ENCODE data around the gene OR2A7. TPM values are rescaled to one million over a fixed set of nuclear protein-coding genes. Genes with fewer than 3 reads are reported as not detected.
A peak's percentile ranks its signal among the peaks of the same experiment; 100 is the strongest.
"Not testable (repeated sequence)": the region's sequence is repeated elsewhere in the genome, so short reads cannot be mapped to it uniquely, and the experiment has no call there.

OR2A7 gene, protein sequence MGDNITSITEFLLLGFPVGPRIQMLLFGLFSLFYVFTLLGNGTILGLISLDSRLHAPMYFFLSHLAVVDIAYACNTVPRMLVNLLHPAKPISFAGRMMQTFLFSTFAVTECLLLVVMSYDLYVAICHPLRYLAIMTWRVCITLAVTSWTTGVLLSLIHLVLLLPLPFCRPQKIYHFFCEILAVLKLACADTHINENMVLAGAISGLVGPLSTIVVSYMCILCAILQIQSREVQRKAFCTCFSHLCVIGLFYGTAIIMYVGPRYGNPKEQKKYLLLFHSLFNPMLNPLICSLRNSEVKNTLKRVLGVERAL
- total RNA-seq (2014; rRNA removed; shearing (Covaris generic); ENCODE audit: low replicate concordance), result not detected in 2 replicates

DNA sequence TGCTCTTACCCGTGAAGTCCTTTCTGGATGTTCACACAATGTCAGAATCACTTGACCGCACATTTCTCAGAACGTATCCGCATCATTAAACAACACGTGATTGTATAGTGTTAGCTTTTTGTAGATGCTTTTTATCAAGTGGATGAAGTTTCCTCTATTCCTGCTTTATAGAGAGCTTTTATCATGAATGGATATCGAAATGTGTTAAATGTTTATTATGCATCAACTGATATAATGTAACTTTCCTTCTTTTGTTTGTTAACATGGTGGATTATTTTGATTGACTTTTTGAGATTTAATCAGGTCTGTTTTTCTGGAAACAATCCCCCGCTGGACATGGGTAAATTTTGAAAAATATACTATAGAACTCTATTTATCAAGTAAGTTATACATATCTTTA, at the start of gene OR2A7:
Gene OR2A7 (minus strand): TSS at position 101 of the 400 bp plus-strand sequence. CDS start 5,164 bp downstream, outside the sequence.
- not testable (repeated sequence) for H3K9me2 ChIP-seq (replicated peaks; ENCODE audit: insufficient read depth, low read length); H3K4me3 ChIP-seq (ENCODE audit: low read length); H3K36me3 ChIP-seq (ENCODE audit: insufficient read depth, low read length); H3K9me3 ChIP-seq (ENCODE audit: low read length); H3K79me2 ChIP-seq (ENCODE audit: low read length); H3K9ac ChIP-seq (ENCODE audit: low read length); DNase-seq; H3K4me2 ChIP-seq (ENCODE audit: low read depth, low read length, poor library complexity, severe bottlenecking); H3K4me1 ChIP-seq (ENCODE audit: low read length); H2AFZ ChIP-seq (ENCODE audit: low read length); H3K27ac ChIP-seq (ENCODE audit: low read length); H3K27me3 ChIP-seq (ENCODE audit: low read length); H4K20me1 ChIP-seq (ENCODE audit: insufficient read depth, low read depth, low read length)

DNA sequence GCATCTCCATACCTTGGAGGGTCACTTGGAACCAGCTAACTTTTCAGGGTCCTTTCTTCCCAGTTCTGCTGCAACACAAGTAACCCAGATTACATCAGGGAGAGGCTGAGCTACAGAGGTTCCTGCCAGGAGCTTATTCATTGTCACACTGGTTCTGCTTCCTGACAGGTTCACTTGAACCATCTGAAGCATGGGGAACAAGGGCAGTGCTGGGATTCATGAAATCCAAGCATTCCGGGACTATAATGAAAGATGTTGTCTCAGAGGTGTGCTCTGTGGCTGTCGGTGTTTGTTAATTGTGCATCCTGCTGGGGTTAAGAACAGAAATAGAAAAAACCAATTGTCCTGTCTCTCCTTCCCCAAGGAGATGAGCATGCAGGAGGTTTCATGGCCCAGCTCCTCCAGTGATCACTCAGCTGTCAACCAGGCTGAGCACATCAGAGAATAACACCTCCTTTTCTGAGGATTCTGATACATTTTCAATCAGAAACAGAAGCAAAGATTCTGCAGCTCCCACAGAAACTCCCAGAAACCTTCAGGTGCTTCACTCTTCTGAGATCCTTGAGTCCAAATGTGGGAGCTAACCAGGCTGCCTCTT, 47.4 kb upstream of the OR2A7 start, which contains the start of gene OR2A1:
Gene OR2A1 (plus strand): TSS at position 548 of the 598 bp plus-strand sequence. CDS start 5,706 bp downstream, outside the sequence.
- not testable (repeated sequence) for H3K4me3 ChIP-seq (ENCODE audit: low read length); H3K9me2 ChIP-seq (replicated peaks; ENCODE audit: insufficient read depth, low read length); H3K4me1 ChIP-seq (ENCODE audit: low read length); H3K9ac ChIP-seq (ENCODE audit: low read length); H2AFZ ChIP-seq (ENCODE audit: low read length); H3K27me3 ChIP-seq (ENCODE audit: low read length); H4K20me1 ChIP-seq (ENCODE audit: insufficient read depth, low read depth, low read length); H3K79me2 ChIP-seq (ENCODE audit: low read length); H3K4me2 ChIP-seq (ENCODE audit: low read depth, low read length, poor library complexity, severe bottlenecking); H3K36me3 ChIP-seq (ENCODE audit: insufficient read depth, low read length); H3K9me3 ChIP-seq (ENCODE audit: low read length); DNase-seq; H3K27ac ChIP-seq (ENCODE audit: low read length)

DNA sequence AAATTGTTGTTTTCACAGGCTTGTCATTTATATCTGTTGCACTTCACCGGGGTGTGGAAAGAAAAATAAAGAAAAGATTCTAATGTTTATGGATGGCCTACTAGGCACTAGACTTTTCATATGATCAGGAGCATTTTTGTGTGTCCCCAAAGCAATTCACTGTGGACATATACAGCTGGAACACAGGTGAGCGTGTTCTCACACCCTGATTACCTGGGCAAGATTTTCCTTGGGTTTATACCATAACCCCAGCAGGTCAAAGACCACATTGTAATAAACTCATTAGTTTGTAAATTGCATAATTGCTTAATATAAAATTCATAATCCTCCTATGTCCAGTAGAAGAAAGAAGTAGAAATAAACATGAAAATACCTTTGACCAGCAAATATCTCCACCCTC, 46.6 kb upstream of the OR2A7 start:
- not testable (repeated sequence) for H3K9me3 ChIP-seq (ENCODE audit: low read length); H3K4me2 ChIP-seq (ENCODE audit: low read depth, low read length, poor library complexity, severe bottlenecking); H2AFZ ChIP-seq (ENCODE audit: low read length); DNase-seq; H3K9ac ChIP-seq (ENCODE audit: low read length); H3K4me3 ChIP-seq (ENCODE audit: low read length); H4K20me1 ChIP-seq (ENCODE audit: insufficient read depth, low read depth, low read length); H3K79me2 ChIP-seq (ENCODE audit: low read length); H3K27ac ChIP-seq (ENCODE audit: low read length); H3K4me1 ChIP-seq (ENCODE audit: low read length); H3K36me3 ChIP-seq (ENCODE audit: insufficient read depth, low read length); H3K27me3 ChIP-seq (ENCODE audit: low read length); H3K9me2 ChIP-seq (replicated peaks; ENCODE audit: insufficient read depth, low read length)

DNA sequence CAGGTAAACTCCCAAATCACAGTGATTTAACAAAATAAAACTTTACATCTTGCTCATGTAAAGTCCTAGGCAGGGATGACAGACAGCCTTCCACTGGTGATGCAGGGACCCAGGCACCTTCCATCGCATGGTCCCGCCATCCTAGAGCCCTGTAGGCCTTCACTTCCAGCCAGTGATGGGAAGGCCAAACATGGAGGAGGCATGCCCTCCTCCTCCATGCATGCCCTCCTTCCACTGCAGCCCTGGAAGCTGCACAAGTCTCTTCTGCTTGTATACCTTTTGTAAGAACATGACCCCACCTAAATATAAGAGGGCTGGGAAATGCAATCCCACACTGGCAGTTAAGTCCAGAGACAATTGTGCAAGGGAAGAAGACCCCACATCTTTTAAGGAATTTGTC, 45.1 kb upstream of the OR2A7 start:
- not testable (repeated sequence) for H3K36me3 ChIP-seq (ENCODE audit: insufficient read depth, low read length); H4K20me1 ChIP-seq (ENCODE audit: insufficient read depth, low read depth, low read length); H3K4me3 ChIP-seq (ENCODE audit: low read length); H3K4me1 ChIP-seq (ENCODE audit: low read length); H3K9ac ChIP-seq (ENCODE audit: low read length); H2AFZ ChIP-seq (ENCODE audit: low read length); H3K27me3 ChIP-seq (ENCODE audit: low read length); H3K9me2 ChIP-seq (replicated peaks; ENCODE audit: insufficient read depth, low read length); H3K79me2 ChIP-seq (ENCODE audit: low read length); H3K9me3 ChIP-seq (ENCODE audit: low read length); H3K4me2 ChIP-seq (ENCODE audit: low read depth, low read length, poor library complexity, severe bottlenecking); H3K27ac ChIP-seq (ENCODE audit: low read length); DNase-seq

DNA sequence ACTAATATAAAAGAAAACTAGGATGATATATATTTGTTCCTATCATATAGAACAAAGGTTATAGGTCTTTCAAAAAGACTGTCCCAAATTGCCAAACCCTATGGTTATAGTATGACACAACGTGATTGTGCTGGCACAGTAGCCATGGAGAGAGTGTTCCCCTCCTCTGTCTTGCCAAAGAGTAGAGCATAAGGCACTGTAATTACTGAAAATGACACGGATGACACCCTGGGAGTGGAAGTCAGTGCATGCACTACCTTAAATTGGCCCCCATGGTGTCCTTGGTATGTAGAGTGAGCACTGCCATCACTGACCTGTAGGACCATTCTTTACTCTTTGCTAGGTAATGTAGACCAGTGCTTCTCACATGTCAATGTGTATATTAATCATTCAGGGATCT, 40.6 kb upstream of the OR2A7 start:
- H3K4me3 ChIP-seq (ENCODE audit: low read length); DNase-seq; H3K79me2 ChIP-seq (ENCODE audit: low read length); H3K9ac ChIP-seq (ENCODE audit: low read length); H3K27ac ChIP-seq (ENCODE audit: low read length); H3K27me3 ChIP-seq (ENCODE audit: low read length); H2AFZ ChIP-seq (ENCODE audit: low read length); H3K4me2 ChIP-seq (ENCODE audit: low read depth, low read length, poor library complexity, severe bottlenecking); H4K20me1 ChIP-seq (ENCODE audit: insufficient read depth, low read depth, low read length); H3K36me3 ChIP-seq (ENCODE audit: insufficient read depth, low read length); H3K9me2 ChIP-seq (replicated peaks; ENCODE audit: insufficient read depth, low read length); H3K4me1 ChIP-seq (ENCODE audit: low read length); H3K9me3 ChIP-seq (ENCODE audit: low read length): not testable (repeated sequence)

DNA sequence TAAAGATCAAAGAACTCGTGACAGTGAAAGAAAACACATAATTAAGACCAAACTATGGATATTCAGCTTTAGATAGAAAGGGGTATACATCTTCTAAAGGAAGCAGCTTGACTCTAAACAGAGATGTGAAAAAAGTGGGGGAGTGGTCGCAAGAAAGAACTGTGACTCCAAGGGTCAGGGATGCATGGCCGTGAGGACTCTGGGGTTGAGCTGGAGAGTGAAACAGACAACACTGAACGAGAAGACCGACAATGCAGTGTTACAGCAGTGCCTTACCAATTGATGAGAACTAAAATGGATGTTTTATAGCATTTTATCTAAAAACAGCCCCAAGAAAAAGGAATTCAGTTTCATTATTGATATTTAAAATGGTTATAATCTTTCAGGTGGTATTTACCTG, 39.0 kb upstream of the OR2A7 start:
- not testable (repeated sequence) for H3K27me3 ChIP-seq (ENCODE audit: low read length); H3K9me2 ChIP-seq (replicated peaks; ENCODE audit: insufficient read depth, low read length); H3K79me2 ChIP-seq (ENCODE audit: low read length); H3K36me3 ChIP-seq (ENCODE audit: insufficient read depth, low read length); H3K4me1 ChIP-seq (ENCODE audit: low read length); H4K20me1 ChIP-seq (ENCODE audit: insufficient read depth, low read depth, low read length); H3K9me3 ChIP-seq (ENCODE audit: low read length); H3K4me2 ChIP-seq (ENCODE audit: low read depth, low read length, poor library complexity, severe bottlenecking); H2AFZ ChIP-seq (ENCODE audit: low read length); H3K4me3 ChIP-seq (ENCODE audit: low read length); H3K9ac ChIP-seq (ENCODE audit: low read length); H3K27ac ChIP-seq (ENCODE audit: low read length); DNase-seq

DNA sequence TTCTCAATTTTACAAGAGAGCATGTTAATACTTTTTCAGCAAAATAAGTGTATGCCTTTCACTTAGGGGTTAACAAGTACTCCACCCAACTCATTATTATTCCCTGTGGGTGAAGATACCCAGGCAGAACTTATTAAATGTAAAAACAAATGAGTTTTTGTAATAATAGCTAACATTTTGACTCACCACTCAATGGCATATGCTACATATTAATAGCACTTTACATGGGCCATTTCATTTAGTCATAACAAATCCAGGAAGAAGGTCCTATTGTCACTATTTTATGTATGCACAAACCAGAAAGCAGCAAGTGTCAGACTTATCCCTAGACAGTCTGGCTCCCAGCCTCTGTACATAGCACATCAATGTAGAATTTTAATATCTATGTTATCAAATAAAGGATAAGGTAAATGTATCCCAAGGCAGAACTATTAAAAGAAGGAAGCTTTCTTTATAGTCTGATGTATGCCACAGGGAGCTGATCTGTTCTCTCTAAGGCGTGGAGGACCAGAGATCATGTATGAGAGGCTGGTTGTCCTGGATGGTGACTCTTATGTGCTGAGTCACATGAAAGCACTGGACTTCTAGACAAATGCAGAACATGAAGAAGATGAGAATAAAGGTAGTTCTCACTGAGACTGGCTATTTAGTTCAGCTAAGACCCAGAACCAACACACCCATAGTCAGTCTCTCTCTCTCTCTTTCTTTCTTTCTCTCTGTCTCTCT, 38.1 kb upstream of the OR2A7 start:
- not testable (repeated sequence) for H3K27ac ChIP-seq (ENCODE audit: low read length); H2AFZ ChIP-seq (ENCODE audit: low read length); H3K9me2 ChIP-seq (replicated peaks; ENCODE audit: insufficient read depth, low read length); H3K9me3 ChIP-seq (ENCODE audit: low read length); H3K9ac ChIP-seq (ENCODE audit: low read length); H3K4me1 ChIP-seq (ENCODE audit: low read length); H4K20me1 ChIP-seq (ENCODE audit: insufficient read depth, low read depth, low read length); H3K79me2 ChIP-seq (ENCODE audit: low read length); H3K27me3 ChIP-seq (ENCODE audit: low read length); H3K4me2 ChIP-seq (ENCODE audit: low read depth, low read length, poor library complexity, severe bottlenecking); H3K36me3 ChIP-seq (ENCODE audit: insufficient read depth, low read length); H3K4me3 ChIP-seq (ENCODE audit: low read length)
- peak; percentile 19 for DNase-seq

DNA sequence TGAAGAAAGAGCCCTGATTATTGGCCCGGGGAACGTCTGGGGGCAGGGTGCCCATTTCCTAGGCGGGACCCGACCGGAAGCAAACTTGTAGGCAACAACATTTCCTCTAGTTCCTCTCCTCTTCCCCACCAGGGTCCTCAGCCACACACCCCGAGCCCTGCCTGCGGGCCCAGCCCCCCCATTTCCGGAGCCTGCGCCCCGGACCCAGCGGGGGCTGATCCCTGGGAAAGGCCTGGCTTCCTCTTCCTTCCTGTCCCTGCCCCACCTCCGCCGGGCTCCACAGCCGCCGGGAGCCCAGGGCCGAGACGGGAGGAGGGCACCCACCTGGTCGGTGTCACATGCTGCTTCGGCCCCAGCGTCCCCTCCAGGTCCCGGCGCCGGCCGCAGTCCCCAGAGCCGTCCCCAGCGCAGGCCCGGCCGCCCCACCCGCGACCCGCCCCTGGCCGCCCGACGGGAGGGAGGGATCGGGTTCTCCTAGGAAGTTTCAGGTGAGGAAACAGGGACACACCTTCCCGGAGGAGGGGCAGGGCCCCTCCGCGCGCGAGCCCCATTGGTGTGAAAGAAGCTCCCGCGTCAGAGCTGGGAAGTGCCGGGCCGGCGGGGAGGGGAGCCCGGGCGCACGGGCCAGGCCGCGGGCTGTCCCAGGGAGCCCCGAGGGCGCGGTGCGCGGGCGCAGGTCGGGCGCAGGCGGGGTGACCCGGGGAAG, 29.4 kb upstream of the OR2A7 start:
- not testable (repeated sequence) for H3K9me2 ChIP-seq (replicated peaks; ENCODE audit: insufficient read depth, low read length); DNase-seq; H3K4me1 ChIP-seq (ENCODE audit: low read length); H3K36me3 ChIP-seq (ENCODE audit: insufficient read depth, low read length); H2AFZ ChIP-seq (ENCODE audit: low read length); H3K27ac ChIP-seq (ENCODE audit: low read length); H3K27me3 ChIP-seq (ENCODE audit: low read length); H3K9ac ChIP-seq (ENCODE audit: low read length); H3K79me2 ChIP-seq (ENCODE audit: low read length); H3K4me2 ChIP-seq (ENCODE audit: low read depth, low read length, poor library complexity, severe bottlenecking); H3K4me3 ChIP-seq (ENCODE audit: low read length); H3K9me3 ChIP-seq (ENCODE audit: low read length); H4K20me1 ChIP-seq (ENCODE audit: insufficient read depth, low read depth, low read length)

All from Karpas-422 (cell line).